NOMO-1 (cell line): ENCODE measurements around the gene KCNK4.
"Not testable (repeated sequence)": the region's sequence is repeated elsewhere in the genome, so short reads cannot be mapped to it uniquely, and the experiment has no call there.

Source experiments
- DNase-seq, 2 experiments: peaks; one replicate each; lab custom pipeline; 2025; ENCODE audit not compliant: unreplicated experiment in 2 of 2; lab: John Stamatoyannopoulos, UW

KCNK4 gene

DNA sequence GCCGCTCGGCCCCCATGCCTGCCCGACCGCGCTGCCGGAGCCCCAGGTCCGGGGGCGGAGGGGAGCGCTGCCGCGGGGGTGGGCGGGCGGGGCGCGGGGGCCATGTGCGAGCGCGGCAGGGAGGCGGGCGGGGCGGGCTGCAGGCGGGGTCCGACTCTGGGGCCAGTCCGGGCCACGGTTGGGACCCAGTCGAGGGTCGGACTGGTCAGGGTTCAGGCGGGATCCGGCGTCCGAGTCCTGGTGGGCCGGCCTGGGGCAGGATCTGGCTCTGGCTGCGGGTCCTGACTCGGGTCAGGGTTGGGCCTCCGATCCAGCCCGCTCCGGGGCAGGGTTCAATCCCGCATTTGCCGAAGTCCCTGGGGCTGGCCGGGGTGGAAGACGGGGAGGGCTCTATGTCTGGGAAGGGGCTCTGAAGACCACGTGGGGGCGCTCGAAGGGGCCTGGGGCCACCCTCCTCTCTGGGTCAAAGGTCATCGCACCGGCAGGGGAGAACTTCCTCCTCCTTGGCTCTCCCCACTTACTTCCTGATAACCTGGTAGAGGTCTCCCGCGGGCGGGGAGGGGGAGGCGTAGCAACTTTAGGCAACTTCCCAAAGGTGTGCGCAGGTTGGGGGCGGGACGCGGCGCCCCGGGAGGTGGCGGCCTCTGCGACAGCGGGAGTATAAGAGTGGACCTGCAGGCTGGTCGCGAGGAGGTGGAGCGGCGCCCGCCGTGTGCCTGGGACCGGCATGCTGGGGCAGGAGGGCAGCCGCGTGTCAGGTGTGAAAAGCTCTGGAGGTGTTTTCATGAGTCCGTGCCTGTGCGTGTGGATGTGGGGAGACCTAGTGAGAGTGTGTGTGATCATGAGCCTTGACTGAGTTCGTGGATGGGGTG is 14.8 kb downstream of the KCNK4 start:
- DNase-seq: peak; percentile 67

DNA sequence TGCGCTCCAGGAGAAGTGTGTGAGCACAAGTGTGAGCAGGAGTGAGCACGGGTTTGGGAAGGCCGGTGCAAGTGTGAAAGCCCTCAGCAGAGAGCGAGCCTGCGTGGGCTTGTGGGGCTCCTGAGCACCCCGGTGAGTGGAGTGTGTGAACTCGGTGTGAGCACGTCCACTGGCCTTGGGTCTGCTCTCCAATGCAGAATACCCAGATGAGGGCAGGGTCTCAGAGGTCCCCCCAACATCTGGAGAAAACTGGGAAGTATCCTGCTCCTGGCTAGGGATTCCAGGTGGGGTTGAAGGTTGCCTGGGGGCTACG is 15.4 kb downstream of the KCNK4 start:
- DNase-seq: no peak

DNA sequence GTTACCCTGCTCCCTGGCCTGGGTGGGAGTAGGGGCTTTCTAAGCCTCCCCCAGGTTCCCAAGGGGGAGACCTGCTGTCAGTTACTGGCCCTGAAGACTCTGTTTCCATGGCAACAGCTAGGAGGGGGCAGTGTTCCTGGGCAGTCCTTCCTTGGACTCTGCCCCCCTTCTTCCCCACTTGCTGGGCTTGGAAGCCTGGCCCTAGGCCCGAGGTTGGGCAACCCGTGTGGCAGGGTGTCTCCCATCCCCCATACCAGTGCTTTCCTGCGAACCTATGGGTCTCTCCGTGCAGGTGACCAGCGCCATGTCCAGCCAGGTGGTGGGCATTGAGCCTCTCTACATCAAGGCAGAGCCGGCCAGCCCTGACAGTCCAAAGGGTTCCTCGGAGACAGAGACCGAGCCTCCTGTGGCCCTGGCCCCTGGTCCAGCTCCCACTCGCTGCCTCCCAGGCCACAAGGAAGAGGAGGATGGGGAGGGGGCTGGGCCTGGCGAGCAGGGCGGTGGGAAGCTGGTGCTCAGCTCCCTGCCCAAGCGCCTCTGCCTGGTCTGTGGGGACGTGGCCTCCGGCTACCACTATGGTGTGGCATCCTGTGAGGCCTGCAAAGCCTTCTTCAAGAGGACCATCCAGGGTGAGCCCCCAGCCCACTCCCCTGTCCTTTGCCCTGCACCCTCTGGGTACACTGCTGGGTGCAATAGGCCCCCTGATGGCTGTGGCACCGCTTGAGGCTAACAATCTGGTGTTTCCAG is 15.9 kb downstream of the KCNK4 start:
- no peak for DNase-seq

DNA sequence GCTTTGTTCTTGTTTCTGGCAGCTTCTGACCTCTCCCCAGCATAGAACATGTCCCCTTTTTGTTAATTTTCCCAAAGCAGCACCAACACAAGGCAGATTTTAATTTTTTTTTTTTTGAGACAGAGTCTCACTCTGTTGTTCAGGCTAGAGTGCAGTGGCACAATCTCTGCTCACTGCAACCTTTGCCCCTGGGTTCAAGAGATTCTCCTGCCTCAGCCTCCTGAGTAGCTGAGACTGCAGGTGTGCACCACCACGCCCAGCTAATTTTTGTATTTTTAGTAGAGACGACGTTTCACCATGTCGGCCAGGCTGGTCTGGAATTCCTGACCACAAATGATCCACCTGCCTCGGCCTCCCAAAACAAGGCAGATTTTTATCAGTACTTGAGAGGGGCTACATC is 16.7 kb downstream of the KCNK4 start:
- not testable (repeated sequence) for DNase-seq

DNA sequence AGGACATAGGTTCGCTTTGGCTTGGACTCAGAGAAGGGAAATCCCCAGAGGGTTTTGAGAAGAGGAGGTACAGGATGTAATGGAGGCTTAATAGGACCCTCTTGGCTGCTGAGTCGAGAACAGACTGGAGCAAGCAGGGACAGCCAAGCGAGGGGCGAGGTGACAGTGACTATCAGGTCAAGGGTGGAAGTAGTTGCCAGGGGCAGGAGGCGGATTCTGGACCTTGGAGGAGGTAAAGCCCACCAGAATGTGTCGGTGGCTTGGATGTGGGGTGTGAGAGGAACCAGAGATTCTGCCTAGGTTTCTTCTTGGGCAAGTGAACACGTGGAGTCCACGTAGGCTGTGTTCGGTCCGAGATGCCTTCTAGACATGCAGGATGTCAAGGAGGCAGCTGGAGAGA is 21.8 kb downstream of the KCNK4 start:
- DNase-seq: no peak

DNA sequence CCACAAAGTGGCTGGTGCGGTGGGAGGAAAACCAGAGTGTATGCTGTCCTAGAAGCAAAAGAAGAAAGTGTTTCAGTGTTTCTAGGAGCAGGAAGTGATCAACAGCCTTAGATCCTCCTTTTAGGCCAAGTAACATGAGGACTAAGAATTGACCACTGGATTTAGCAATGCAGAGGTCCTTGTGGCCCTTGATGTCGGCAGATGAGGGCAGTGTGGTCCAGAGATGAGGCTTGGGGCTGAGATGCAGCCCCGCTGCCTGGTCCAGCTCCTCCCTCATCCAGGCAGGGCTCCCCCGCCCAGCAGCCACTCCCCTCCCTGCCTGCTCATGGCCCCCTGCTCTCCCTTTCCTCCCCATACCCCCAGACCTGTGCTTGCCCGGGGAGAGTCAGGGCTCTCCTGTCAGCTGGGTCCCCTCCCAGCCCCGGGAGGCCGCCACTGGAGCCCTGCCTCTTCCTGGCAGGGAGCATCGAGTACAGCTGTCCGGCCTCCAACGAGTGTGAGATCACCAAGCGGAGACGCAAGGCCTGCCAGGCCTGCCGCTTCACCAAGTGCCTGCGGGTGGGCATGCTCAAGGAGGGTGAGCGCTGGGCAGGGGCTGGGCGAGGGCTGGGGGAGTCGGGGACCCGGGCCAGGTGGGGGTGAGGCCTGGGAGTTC is 22.5 kb downstream of the KCNK4 start:
- no peak for DNase-seq

DNA sequence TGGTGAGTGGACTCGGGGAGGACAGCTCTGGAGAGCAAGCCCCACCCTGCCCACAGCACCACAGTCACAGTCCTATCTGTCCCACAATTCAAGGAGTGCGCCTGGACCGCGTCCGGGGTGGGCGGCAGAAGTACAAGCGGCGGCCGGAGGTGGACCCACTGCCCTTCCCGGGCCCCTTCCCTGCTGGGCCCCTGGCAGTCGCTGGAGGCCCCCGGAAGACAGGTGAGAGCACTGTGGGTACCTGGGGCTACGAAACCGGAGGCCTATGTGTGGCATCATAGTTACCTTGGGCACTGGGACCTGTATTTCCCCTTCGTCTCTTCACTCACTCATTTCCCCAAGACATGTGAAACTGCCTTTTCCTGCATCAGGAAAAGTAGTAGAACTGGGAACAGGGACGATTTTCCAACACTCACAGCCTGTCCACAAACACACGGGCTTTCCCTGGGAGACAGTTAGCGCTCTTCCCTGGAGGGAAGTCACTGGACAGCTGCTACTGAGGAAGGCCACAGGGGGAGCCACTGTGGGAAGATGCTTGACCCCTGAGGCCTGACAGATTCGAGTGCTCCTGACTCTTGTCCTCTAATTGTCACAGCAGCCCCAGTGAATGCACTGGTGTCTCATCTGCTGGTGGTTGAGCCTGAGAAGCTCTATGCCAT is 23.2 kb downstream of the KCNK4 start:
- no peak for DNase-seq

DNA sequence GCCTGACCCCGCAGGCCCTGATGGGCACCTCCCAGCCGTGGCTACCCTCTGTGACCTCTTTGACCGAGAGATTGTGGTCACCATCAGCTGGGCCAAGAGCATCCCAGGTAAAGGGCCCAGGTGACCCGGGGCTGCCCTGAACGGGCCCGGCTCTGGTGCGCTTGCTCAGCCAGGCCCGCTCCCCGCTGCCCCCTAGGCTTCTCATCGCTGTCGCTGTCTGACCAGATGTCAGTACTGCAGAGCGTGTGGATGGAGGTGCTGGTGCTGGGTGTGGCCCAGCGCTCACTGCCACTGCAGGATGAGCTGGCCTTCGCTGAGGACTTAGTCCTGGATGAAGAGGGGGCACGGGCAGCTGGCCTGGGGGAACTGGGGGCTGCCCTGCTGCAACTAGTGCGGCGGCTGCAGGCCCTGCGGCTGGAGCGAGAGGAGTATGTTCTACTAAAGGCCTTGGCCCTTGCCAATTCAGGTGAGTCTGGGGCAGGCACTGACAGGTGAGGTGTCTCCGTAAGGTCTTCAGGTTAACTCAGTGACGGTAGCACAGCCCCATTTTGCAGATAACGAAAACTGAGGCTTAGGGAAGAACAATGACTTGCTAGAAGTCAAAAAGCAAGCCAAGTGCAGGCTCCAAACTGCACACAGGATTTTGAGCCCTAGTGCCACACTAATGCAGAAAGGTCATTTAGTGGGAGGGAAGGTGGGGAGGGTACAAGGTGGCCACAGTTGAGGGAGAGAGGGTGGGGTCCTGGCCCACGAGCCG is 23.9 kb downstream of the KCNK4 start:
- DNase-seq: no peak

DNA sequence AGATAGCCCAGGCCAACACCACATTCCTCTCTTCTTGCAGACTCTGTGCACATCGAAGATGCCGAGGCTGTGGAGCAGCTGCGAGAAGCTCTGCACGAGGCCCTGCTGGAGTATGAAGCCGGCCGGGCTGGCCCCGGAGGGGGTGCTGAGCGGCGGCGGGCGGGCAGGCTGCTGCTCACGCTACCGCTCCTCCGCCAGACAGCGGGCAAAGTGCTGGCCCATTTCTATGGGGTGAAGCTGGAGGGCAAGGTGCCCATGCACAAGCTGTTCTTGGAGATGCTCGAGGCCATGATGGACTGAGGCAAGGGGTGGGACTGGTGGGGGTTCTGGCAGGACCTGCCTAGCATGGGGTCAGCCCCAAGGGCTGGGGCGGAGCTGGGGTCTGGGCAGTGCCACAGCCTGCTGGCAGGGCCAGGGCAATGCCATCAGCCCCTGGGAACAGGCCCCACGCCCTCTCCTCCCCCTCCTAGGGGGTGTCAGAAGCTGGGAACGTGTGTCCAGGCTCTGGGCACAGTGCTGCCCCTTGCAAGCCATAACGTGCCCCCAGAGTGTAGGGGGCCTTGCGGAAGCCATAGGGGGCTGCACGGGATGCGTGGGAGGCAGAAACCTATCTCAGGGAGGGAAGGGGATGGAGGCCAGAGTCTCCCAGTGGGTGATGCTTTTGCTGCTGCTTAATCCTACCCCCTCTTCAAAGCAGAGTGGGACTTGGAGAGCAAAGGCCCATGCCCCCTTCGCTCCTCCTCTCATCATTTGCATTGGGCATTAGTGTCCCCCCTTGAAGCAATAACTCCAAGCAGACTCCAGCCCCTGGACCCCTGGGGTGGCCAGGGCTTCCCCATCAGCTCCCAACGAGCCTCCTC is 24.8 kb downstream of the KCNK4 start:
- not testable (repeated sequence) for DNase-seq

DNA sequence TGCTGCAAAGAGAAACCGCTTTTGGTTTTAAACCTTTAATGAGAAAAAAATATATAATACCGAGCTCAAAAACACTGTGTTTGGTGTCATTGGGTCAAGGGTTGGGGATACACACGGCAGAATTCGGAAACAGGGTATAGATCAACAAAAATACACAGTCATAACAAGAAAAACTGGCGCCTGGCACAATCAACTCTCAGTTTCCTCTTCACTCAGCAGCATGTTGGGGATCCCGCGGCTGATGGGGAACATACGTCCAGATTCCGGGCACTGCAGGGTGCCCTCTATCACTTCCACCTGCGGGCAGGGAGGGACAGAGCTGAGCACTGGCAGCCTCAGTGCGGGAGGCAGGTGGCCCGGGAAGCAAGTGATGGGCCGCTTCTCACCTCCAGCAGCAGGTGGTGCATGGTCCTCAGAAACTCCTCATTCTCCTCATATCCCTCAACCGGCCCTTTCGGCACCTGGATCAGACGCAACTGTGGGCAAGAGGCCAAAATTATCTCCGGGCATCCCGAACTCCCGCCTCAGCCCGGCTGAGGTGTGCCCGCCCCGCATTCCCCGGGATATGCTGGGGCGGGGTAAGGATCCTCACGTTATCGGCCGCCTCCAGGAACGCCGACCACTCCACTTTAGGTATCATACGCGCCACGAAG is 25.7 kb downstream of the KCNK4 start:
- DNase-seq: peak in 1 of 2 experiments; percentile 24

DNA sequence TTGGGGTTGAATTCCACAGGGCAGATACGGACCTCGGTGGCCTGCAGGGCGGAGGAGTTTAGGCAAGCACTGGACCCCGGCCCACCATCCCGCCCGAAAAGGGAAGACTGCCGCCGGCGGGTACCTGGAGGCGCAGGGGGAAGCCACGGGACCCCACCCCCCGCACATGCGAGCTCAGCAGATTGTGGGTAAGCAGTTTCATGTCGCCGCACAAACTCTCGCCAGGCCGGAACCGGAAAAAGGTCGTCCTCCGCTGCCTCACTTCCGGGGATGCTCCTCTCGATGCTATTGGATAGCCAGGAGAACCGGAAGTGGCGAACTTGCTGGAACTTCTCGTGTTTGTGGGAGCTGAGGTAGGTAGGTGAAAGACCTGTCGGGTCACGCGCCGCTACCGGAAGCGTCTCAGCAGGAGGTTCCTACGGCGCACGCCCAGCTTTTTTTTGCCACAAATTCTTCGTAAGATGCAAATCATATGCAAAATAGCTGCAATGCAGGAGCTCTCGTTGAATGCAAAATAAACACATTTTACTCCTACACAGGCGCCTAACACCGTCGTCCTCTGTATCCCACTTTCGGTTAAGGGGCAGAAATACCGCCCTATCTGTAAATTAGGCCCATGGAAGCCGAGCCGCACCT is 26.3 kb downstream of the KCNK4 start, which contains the start of gene TRMT112:
Gene TRMT112, minus strand, starts transcription at position 235 of the 636 bp plus-strand sequence. Its CDS starts 33 bp downstream, at position 202.
- peak; percentile 93 to 98 for DNase-seq

DNA sequence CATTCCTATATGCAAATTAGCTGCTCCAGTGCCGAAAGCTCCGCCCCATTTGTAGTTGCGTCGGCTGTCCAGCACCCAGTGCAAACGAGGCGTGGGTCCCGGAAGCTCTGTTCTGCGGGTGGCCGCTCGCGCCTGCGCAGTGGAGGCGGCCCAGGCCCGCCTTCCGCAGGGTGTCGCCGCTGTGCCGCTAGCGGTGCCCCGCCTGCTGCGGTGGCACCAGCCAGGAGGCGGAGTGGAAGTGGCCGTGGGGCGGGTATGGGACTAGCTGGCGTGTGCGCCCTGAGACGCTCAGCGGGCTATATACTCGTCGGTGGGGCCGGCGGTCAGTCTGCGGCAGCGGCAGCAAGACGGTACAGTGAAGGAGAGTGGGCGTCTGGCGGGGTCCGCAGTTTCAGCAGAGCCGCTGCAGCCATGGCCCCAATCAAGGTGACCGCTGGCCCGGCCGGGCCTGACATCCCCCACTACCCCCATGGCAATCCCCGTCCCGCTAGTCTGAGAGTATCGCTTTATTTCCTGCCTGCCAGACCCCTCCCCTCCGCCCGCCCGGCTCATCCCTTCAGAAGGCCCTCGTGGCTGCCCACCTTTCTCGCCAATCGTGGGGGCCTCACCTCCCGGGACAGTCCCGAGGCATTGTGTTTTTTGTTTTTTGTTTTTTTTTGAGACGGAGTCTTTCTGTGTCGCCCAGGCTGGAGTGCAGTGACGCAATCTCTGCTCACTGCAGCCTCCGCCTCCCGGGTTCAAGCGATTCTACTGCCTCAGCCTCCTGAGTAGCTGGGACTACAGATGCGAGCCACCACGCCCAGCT is 27.1 kb downstream of the KCNK4 start, which contains the start of gene PRDX5:
Gene PRDX5, plus strand, starts transcription at position 161 of the 805 bp plus-strand sequence. Its CDS starts 95 bp downstream, at position 256.
- DNase-seq: peak; percentile 98

DNA sequence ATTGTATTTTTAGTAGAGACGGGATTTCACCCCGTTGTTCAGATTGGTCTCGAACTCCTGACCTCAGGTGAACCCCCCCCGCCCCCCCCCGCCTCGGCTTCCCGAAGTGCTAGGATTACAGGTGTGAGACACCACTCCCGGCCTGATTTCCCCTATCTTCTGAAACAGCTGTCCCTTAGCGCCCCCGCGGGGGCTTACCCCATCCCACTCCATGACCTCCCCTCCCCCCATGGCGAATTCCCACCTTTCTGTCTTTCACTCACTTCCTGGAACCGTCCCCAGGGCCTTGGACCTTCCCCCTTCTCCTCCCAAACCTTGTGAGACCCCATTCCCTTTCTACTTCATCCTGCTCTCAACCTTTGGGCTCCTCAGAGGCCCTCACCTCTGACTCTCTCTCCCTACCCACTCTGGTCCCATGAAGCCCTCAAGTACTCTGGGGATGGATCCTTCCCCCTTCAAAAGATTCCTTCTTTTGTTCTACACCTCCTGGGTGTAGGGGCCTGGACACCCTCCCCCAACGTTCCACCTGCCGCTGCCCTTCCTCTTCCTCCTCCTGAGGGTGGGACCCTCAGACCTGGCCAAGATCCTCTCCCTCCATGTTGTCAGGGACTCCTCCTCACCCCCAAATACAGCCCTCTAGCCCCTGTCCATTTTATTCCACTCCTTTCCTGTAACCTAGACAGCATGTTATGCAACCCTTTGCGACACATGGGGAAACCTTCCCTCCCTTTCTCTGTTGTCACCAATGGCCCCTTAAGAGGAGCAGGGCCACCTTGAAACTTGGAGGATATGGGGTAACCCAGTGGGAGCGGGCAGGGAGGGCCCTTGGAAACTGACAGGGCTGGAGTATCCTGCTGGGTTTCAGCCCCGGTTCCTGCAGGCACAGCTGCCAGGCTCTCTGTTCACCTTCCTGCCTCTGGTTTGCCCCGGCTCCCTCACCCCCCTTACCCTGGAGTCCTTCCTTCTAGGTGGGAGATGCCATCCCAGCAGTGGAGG is 28.0 kb downstream of the KCNK4 start:
- DNase-seq: peak; percentile 26 to 40

DNA sequence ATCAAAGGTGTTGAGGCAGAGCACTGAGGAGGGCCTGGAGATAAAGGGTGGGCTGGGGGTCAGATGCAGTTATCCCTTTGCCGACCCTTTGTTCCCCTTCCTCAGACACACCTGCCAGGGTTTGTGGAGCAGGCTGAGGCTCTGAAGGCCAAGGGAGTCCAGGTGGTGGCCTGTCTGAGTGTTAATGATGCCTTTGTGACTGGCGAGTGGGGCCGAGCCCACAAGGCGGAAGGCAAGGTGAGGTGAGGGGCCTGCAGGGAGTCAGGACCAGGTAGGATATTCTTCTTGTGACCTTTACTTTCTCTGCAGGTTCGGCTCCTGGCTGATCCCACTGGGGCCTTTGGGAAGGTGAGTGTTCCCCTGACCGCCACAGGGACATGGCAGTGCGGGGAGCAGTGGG is 29.5 kb downstream of the KCNK4 start:
- DNase-seq: no peak

DNA sequence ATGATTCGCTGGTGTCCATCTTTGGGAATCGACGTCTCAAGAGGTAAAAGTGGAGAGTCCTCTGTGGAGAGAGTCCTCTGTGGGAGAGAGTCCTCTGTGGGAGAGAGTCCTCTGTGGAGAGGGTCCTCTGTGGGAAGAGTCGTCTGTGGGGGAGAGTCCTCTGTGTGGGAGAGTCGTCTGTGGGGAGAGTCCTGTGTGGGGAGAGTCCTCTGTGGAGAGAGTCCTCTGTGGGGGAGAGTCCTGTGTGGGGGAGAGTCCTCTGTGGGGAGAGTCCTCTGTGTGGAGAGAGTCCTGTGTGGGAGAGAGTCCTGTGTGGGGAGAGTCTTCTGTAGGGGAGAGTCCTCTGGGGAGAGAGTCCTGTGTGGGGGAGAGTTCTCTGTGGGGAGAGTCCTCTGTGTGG is 29.9 kb downstream of the KCNK4 start:
- no peak for DNase-seq

DNA sequence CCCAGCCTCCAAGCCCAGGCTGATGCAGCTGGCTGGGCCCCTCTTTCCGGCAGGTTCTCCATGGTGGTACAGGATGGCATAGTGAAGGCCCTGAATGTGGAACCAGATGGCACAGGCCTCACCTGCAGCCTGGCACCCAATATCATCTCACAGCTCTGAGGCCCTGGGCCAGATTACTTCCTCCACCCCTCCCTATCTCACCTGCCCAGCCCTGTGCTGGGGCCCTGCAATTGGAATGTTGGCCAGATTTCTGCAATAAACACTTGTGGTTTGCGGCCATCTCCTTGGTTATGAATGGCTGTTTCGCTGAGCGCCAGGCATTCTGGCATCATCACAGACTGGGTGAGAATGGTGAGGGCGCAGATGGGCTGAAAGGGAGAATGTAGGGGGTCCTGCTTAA is 30.4 kb downstream of the KCNK4 start:
- no peak for DNase-seq
